Hair follicular keratinocyte (primary cell): ENCODE measurements around the gene NPSR1. TPM values are rescaled to one million over a fixed set of nuclear protein-coding genes. Genes with fewer than 3 reads are reported as not detected.

ENCODE experiments used
- total RNA-seq: library from RNA; depleted of rRNA; stranded (reverse); fragments of >200 nt; gene quantifications from 2 replicates; pipeline ENCODE4 v1.2.3, GENCODE V29; 2015

Gene NPSR1, protein sequence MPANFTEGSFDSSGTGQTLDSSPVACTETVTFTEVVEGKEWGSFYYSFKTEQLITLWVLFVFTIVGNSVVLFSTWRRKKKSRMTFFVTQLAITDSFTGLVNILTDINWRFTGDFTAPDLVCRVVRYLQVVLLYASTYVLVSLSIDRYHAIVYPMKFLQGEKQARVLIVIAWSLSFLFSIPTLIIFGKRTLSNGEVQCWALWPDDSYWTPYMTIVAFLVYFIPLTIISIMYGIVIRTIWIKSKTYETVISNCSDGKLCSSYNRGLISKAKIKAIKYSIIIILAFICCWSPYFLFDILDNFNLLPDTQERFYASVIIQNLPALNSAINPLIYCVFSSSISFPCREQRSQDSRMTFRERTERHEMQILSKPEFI
- not detected in 2 replicates for total RNA-seq

GRCh38 chr7:34657632-34658268 is at the start of gene NPSR1:
TSS of gene NPSR1 (plus strand) at chr7:34658218. CDS start at chr7:34658413, 195 bp downstream.

